NCI-H1105 treated with DMSO at 0.1 percent for 48 hours (cell line): Measurements from ENCODE around the gene PTPRN2.
"Not testable (repeated sequence)": the region's sequence is repeated elsewhere in the genome, so short reads cannot be mapped to it uniquely, and the experiment has no call there.

Experiments used
- DNase-seq: peaks from one replicate; lab custom pipeline; 2025; lab: John Stamatoyannopoulos, UW

PTPRN2 gene

DNA sequence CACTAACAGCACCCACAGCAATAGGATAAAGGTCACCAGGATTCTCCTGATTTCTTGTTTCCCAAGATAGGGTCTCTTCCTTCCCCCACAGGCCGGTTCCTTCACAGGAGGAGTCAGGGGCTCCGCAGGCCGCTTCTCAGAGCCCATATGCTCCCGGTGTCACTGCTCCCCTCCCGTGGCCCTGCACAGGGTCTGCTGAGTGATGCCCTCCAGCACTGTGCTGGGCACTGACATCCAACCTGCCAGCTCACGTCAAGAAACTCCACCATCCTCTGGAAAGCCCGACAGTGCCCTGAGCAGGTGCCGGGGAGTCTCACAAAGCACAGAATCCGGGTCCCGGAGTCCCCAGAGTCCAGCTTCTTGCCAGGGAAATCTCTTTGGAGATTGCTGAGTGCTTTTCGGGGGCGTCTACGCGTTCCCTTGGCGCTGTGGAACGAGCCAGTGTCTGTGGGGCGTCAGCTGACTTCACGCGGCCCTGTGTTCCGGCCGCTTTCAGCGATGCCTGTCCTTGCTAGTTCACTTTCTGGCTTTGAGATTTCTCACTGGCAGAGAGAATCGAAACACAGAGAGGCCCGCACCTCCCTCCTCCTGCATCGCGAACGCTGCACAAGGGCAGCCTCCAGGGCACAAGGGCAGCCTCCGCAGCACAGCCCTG, 683.3 kb downstream of the PTPRN2 start:
- no peak for DNase-seq

DNA sequence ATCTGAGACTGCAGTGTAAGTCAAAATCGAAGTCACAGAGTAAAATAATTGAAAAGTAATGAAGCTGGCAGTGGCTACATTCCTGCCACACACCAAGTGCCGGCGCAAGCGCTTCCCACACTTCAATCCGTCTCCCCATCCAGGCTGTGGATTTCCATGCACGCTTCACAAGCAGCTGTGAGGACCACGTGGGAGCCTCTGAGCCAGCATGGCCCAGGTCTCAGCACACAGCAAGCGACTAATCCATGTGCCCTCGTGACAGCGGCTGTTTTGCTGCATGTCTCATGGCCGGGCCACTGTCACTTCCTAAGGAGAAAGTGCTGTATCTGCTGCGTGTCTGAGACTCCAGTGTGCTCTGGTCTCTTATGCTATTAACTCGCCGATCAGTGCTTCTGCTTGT, 683.9 kb downstream of the PTPRN2 start:
- no peak for DNase-seq

GRCh38 chr7:157903296-157903695, 684.3 kb downstream of the PTPRN2 start:
- DNase-seq, result no peak

- DNase-seq, result not testable (repeated sequence)
These were observed 685.6 kb downstream of the PTPRN2 start for GRCh38 chr7:157901816-157902610.

DNA sequence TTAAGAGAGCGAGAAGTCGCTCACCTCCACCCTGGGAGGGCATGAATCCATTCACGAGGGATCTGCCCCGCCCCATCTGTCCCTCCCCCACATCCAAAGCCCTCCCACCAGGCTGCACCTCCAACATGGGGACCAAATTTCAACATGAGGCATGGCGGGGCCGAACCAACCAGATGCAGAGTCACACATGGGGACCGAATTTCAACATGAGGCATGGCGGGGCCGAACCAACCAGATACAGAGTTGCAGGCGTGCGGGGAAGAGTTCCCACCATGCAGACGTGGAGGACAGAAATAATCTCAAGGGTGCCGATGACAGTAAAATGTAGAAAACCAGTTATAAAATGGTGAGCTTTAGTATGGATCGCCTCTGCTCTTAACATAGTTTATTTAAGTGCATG, 686.5 kb downstream of the PTPRN2 start:
- DNase-seq, result no peak

- no peak for DNase-seq
These were observed 687.1 kb downstream of the PTPRN2 start for GRCh38 chr7:157900556-157900955.

GRCh38 chr7:157900011-157900410, 687.6 kb downstream of the PTPRN2 start:
- peak; percentile 58 for DNase-seq

DNA sequence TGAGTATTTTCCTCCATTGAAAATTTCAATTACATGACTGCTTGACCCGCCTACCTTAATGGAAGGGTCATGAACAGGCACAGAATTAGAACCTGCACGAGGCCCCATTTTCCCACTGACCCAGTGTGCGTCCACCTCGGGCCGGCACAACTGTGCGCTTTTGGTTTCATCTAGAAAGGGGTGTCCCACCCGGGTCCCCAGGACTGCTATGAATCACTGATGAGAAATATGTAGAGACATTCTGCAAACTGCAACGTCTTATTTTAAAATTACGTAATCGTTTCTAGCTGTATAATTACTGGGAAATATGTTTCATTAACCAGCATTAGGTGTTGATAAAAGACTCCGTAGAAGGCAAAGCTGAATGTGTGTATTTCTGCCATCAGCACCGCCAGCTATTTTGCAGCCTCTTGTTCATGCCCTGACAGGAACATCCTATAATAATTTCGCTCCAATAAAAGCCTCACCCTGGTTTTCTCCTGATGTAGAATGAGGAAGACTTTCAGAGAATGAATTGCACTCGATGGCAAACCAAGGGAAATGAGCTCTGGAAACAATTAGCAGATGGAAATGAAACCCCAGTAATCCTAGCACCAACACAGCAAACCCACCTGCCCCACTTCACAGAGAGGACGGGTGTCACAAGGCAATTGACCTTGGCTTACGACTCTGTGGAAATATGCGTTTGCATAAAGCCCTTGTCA, 688.7 kb downstream of the PTPRN2 start:
- DNase-seq, result peak; percentile 89

DNA sequence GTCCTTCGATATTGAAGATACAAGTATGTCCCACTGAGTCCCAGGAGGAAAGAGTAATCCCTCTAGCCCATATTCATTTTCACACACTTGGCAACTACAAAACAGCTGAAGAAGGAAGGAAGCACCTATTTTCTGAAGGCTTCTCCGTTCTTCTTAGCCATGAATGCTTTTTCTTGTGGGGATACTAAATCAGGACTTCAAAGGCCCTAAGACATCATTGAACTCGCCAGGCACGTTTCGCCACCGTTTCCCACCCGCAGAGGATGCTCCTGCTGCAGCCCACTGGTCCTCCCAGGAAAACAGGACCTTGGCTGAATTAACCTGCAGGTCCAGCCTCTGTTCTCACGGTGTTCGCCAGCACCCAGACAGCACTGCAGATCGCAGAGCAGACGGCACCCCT, 689.4 kb downstream of the PTPRN2 start:
- no peak for DNase-seq

GRCh38 chr7:157897681-157898080, 689.9 kb downstream of the PTPRN2 start:
- DNase-seq, result peak; percentile 83

- DNase-seq, result no peak
These were observed 690.7 kb downstream of the PTPRN2 start for GRCh38 chr7:157896774-157897555.

- DNase-seq, result not testable (repeated sequence)
These were observed 691.3 kb downstream of the PTPRN2 start for GRCh38 chr7:157896376-157896675.

GRCh38 chr7:157895520-157896375, 691.9 kb downstream of the PTPRN2 start:
- DNase-seq, result no peak

- DNase-seq, result not testable (repeated sequence)
These were observed 692.5 kb downstream of the PTPRN2 start for GRCh38 chr7:157895098-157895497.

DNA sequence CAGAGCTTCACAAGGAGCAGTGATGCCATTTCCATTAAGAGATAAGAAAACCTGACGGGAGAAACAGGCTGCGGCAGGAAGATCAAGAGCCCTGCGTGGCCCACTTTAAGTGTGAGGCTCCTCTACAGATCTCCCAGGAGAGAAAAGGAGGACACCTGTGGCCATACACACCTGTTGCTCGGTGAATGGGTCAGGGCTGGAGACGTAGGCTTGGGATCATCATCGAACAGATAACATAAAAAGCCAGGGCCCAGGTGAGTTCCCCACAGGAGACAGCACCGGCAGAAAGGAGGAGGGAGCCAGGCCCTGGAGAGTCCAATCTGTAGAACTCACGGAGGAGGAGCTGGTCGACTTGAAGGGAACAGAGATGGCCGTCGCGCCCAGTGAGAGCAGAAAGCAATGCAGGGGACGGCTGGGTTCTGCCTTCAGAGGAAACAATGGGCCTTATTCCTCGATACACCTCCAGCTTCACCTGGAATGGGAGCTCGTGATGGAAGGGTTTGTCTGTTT, 694.0 kb downstream of the PTPRN2 start:
- no peak for DNase-seq

DNA sequence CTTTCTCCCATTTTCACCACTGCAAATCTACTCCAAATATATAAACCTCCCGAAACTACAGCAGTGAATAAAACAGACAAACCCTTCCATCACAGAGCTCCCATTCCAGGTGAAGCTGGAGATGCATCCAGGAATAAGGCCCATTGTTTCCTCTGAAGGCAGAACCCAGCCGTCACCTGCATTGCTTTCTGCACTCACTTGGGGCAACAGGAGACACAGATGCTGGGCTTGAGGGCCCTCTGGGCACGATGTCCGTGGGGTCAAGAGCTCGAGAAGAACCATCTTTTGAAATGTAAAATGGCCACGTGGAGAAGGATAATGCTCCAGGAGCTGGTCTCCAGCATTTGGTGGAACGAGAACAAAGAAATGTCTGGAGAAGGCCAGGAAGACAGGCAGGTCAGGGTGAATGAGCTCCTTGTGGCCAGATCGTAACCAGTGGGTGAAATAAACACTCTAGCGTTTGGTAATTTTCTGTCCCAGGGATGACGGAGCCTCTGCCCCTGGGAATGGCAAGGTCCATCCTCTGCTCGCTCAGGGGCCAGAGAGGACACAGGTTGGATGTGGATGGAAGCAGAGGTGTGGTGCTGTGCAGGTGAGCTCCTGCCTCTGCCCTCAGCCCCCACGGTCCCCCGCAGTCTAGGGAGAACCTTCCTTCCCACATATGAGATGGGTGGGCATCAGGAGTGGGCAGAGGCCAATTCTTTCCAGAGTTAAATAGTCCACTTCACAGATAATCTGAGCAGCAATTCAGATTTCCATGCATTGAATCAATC, 694.7 kb downstream of the PTPRN2 start:
- DNase-seq, result no peak

DNA sequence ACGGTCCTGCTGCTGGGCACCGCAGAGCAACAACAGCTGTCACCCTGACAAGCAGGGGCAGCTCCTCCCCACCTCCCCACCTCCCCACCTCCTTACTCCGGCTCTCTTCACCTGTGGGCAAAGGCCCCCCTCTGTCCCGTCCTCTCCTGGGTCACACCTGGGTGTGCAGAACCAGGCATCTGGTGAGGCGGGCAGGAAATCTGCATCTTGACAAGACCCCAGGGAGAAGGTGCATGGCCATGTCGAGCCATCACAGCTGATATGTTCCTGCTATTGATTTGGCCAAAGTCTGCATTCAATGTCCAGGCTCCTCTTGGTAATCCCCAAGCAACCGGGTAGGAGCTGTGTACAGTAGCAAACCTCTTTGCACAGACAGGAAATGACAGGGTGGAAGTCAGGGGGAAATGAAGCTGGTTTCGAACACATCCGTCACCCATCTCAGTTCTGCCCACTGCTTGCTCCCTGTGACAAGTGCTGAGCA, 696.7 kb downstream of the PTPRN2 start:
- DNase-seq, result no peak

DNA sequence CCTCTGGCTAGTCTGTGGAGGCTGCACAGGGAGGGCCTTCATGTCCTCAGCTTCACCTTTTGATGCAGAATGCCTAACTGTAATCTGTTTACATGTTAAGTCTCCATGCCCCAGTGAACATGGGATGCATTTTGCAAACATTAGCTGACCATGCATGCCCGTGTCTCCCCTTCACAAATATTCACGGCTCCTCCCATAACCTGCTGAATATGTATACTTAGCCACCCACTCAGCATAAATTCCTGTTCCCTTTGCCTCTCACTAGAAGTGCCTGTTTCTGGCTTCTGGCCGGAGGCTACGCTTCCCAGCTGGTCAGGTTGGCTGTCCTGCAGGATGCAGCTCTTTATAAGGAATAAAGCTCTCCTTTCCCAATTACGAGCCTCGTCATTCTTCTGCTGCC, 698.1 kb downstream of the PTPRN2 start:
- DNase-seq, result no peak

DNA sequence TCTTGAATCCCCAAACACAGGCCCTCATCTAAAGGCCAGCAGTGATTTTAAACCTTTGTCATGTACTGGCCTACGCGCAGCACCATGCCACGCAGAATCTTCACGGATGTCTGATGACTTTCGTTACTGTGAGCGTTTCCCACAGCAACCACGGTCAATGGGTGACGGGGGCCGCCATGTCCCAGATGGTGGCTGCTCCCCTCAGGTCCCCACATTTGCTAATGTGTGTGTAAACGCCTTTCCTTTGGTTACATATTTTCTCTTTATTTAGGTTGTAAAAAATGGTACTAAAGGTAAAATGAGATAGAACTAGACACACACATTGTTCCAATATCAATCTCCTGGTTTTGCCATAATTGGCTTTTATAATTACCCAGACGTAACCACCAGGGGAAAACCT, 699.0 kb downstream of the PTPRN2 start:
- DNase-seq, result no peak

DNA sequence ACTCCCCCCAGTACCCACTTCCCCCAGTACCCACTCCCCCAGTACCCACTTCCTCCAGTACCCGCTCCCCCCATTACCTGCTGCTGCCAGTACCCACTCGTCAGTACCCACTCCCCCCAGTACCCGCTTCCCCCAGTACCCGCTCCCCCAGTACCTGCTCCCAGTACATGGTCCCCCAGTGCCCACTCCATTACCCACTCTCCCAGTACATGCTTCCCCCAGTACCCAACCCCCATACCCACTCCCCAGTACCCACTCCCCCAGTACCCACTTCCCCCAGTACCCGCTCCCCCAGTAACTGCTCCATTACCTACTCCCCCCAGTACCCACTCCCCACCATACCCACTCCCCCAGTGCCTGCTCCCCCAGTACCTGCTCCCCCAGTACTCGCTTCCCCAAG, 700.2 kb downstream of the PTPRN2 start:
- DNase-seq, result no peak
